Activated CD8-positive, alpha-beta T cell treated with anti-CD3 and anti-CD28 coated beads for 36 hours (primary cell): Measurements from ENCODE around the gene RNF187. TPM values are rescaled to one million over a fixed set of nuclear protein-coding genes. Genes with fewer than 3 reads are reported as not detected.

Experiments
- ATAC-seq: fragments of 200-7000 bp; cut with Tn5 transposase; one replicate; pipeline ENCODE4 v1.10.0; 2021; ENCODE audit warnings: mild to moderate bottlenecking, moderate library complexity
- CTCF ChIA-PET: fragments of 350-600 bp; sonication (Branson Sonifier 250); formaldehyde crosslinking; loops from one replicate; lab custom pipeline; 2021; ENCODE audit warnings: antibody characterized with exemption; lab: Charles Lee
- POLR2A ChIA-PET: fragments of 350-600 bp; sonication (Branson Sonifier 250); formaldehyde crosslinking; loops from one replicate; lab custom pipeline; 2021; ENCODE audit warnings: antibody characterized with exemption; lab: Charles Lee
- DNase-seq: peaks from one replicate; pipeline ENCODE4 v3.0.0-alpha.2; 2020
- H3K27ac Mint-ChIP-seq: one replicate; pipeline ENCODE4 v1.8.0; 2021; ENCODE audit warnings: mild to moderate bottlenecking, mixed read lengths
- H3K27me3 Mint-ChIP-seq: one replicate; pipeline ENCODE4 v1.8.0; 2021; ENCODE audit warnings: mixed read lengths
- H3K36me3 Mint-ChIP-seq: one replicate; pipeline ENCODE4 v1.8.0; 2021; ENCODE audit warnings: low read depth, mixed read lengths
- H3K4me1 Mint-ChIP-seq: one replicate; pipeline ENCODE4 v1.8.0; 2021; ENCODE audit warnings: low read depth, mixed read lengths
- H3K4me3 Mint-ChIP-seq: one replicate; pipeline ENCODE4 v1.8.0; 2021; ENCODE audit warnings: mild to moderate bottlenecking, moderate library complexity, mixed read lengths
- H3K9me3 Mint-ChIP-seq: one replicate; pipeline ENCODE4 v1.8.0; 2021; ENCODE audit warnings: mixed read lengths
- CTCF ChIP-seq: fragments of 200-600 bp; IDR thresholded peaks from one replicate; pipeline ENCODE4 v1.8.0; 2022; ENCODE audit warnings: antibody characterized with exemption, mild to moderate bottlenecking
- intact Hi-C: fragments of 100-400 bp; cut with micrococcal nuclease; formaldehyde crosslinking; loops from one replicate; pipeline ENCODE4 v1.10.0; 2022
- total RNA-seq, 2 experiments: library from RNA; stranded (reverse); gene quantifications; one replicate each; pipeline ENCODE4 v1.2.3, GENCODE V29; 2021

The RNF187 gene
- total RNA-seq, 2 experiments from 2014 or later = 147 TPM

GRCh38 chr1:228530951-228531731 is 44.0 kb downstream of the RNF187 start:
- ChIA-PET POLR2A (no interaction called here), CTCF (no interaction called here)
- no peaks in the 10 kb centered on the region for H3K4me1 Mint-ChIP-seq
- intact Hi-C loops = no loop called here
- TF ChIP-seq CTCF = no peak
- peaks cover 13% of the 10 kb centered on the region for H3K27me3 Mint-ChIP-seq
- DNase-seq (no peak), ATAC-seq (no peak)
- H3K4me3 Mint-ChIP-seq = no peak overlapping the region
- peaks cover 2% of the 10 kb centered on the region for H3K9me3 Mint-ChIP-seq
- H3K27ac Mint-ChIP-seq = no peak overlapping the region
- no peaks in the 10 kb centered on the region for H3K36me3 Mint-ChIP-seq

DNA sequence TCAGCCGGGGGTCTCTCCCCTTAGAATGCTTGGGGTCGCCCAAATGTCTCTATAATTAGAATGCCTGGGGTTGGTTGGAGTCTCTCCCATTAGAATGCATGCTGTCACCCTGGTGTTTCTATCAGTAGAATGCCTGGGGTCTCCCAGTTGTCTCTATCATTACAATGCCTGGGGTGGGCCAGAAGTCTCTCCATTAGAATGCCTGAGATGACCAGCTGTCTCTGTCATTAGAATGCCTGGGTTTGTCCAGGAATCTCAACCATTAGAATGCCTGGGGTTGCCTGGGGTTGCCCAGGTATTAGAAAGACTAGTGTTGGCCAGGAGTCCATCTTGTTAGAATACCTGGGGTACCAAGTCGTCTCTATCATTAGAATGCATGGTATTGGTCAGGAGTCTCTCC is 51.6 kb downstream of the RNF187 start:
- no peak for TF ChIP-seq CTCF
- Mint-ChIP-seq H3K4me1 (no peaks in the 10 kb centered on the region), H3K27ac (no peak overlapping the region), H3K9me3 (peaks cover 11% of the 10 kb centered on the region), H3K36me3 (no peaks in the 10 kb centered on the region), H3K4me3 (no peak overlapping the region), H3K27me3 (peaks cover 2% of the 10 kb centered on the region)
- DNase-seq (no peak), ATAC-seq (no peak)
- intact Hi-C loops = no loop called here
- CTCF ChIA-PET = no interaction called here
- POLR2A ChIA-PET = no interaction called here

DNA sequence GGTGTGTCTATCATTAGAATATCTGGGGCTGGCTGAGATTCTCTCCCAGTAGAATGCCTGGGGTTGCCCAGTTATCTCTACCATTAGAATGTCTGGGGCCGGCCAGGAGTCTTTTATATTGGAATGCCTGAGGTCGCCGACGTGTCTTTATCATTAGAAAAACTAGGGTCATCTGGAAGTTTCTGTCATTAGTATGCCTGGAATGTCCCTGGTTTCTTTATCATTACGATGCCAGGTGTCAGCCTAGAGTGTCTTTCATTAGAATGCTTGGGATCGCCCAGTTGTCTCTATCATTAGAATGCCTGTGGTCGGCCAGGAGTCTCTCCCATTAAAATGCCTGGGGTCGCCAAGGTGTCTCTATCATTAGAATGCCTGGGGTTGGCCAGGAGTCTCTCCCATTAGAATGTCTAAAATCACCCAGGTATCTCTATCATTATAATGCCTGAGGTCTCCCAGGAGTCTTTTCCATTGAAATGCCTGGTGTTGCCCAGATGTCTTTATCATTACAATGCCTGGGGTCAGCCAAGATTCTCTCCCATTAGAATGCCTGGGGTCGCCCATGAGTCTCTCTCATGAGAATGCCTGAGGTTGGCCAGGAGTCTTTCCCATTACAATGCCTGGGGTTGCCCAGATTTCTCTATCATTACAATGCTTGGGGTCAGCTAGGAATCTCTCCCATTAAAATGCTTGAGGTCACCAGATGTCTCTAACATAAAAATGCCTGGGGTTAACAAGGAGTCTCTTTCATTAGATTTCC is 53.2 kb downstream of the RNF187 start:
- peaks cover 3% of the 10 kb centered on the region for H3K27me3 Mint-ChIP-seq
- TF ChIP-seq CTCF = no peak
- ChIA-PET POLR2A (no interaction called here), CTCF (no interaction called here)
- no peak overlapping the region for H3K27ac Mint-ChIP-seq
- H3K4me1 Mint-ChIP-seq = no peaks in the 10 kb centered on the region
- no peaks in the 10 kb centered on the region for H3K36me3 Mint-ChIP-seq
- no peak for DNase-seq
- H3K4me3 Mint-ChIP-seq = no peak overlapping the region
- peaks cover 11% of the 10 kb centered on the region for H3K9me3 Mint-ChIP-seq
- intact Hi-C loops = no loop called here
- no peak for ATAC-seq

DNA sequence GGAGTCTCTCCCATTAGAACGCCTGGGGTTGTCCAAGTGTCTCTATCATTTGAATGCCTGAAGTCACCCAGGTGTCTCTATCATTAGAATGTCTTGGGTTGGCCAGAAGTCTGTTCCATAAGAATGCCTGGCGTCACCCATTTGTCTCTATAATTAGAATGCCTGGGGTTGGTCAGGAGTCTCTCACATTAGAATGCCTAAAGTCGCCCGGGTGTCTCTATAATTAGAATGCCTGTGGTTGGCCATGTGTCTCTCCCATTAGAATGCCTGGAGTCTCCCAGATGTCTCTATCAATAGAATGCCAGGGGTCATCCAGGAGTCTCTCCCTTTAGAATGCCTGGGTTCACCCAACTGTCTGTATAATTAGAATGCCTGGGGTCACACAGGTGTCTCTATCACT is 54.5 kb downstream of the RNF187 start:
- ATAC-seq = no peak
- H3K4me3 Mint-ChIP-seq = no peak overlapping the region
- H3K36me3 Mint-ChIP-seq = no peaks in the 10 kb centered on the region
- H3K27me3 Mint-ChIP-seq = peaks cover 3% of the 10 kb centered on the region
- H3K4me1 Mint-ChIP-seq = no peaks in the 10 kb centered on the region
- DNase-seq = no peak
- TF ChIP-seq CTCF = no peak
- ChIA-PET POLR2A (no interaction called here), CTCF (no interaction called here)
- H3K27ac Mint-ChIP-seq = no peak overlapping the region
- H3K9me3 Mint-ChIP-seq = peaks cover 4% of the 10 kb centered on the region
- intact Hi-C loops = no loop called here

DNA sequence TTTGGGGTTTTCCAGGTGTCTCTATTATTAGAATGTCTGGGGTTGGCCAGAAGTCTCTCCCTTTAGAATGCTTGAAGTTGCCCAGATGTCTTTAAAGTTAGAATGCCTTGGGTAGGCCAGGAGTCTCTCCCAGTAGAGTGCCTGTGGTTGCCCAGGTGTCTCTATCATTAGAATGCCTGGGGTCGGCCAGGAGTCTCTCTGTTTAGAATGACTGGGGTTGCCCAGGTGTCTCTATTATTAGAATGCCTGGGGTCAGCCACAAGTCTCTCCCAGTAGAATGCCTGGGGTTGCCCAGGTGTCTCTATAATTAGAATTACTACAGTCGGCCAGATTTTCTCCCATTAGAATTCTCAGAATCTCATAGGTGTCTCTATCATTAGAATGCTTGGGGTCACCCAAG is 55.2 kb downstream of the RNF187 start:
- peaks cover 1% of the 10 kb centered on the region for H3K27me3 Mint-ChIP-seq
- DNase-seq = no peak
- TF ChIP-seq CTCF = no peak
- H3K36me3 Mint-ChIP-seq = no peaks in the 10 kb centered on the region
- no peaks in the 10 kb centered on the region for H3K4me1 Mint-ChIP-seq
- ChIA-PET CTCF (no interaction called here), POLR2A (no interaction called here)
- ATAC-seq = no peak
- no peaks in the 10 kb centered on the region for H3K9me3 Mint-ChIP-seq
- intact Hi-C loops = no loop called here
- H3K4me3 Mint-ChIP-seq = no peak overlapping the region
- H3K27ac Mint-ChIP-seq = no peak overlapping the region
